ENCODE data around the gene LINGO1. TPM values are rescaled to one million over a fixed set of nuclear protein-coding genes. Genes with fewer than 3 reads are reported as not detected.

Gene LINGO1
- total and polyA plus RNA-seq, 2 donors (not counting 3 experiments of a cell fraction or from before 2014, with no cell fraction given), result 0.15 to 0.33 TPM

- no peaks in the 10 kb centered on the region for H3K27me3 ChIP-seq (ENCODE audit: control insufficient read depth in 2 of 2, insufficient read depth in 2 of 2, low read length in 2 of 2)
- DNase-seq (ENCODE audit: low read depth, low spot score) (no peak), FAIRE-seq (no peak)
- no peak overlapping the region for H3K27ac ChIP-seq (ENCODE audit: insufficient read depth, low read depth, low read length)
- intact Hi-C loops (cut with micrococcal nuclease) (no loop called here), dilution Hi-C loops (cut with MboI; ENCODE audit: extremely low pct_ligation_motif_present, low sequenced_read_pairs) (no loop called here)
- no peak overlapping the region for H3K4me2 ChIP-seq (ENCODE audit: insufficient read depth, low read length)
- H2AFZ ChIP-seq (ENCODE audit: low read depth, low read length), result no peak overlapping the region
- ChIA-PET CTCF (interaction anchor here (1.3 to 1.4 kb wide), 2 partner anchors 9 to 34 kb away, joined by 3 to 4 read pairs; partner anchors contain the start of gene LINGO1), POLR2A (no interaction called here)
- no peak overlapping the region for H3K4me3 ChIP-seq (replicated peaks in 1 of 3; ENCODE audit: insufficient read depth in 1 of 3, low read depth in 1 of 3, low read length in 3 of 3)
- H3K9me3 ChIP-seq (replicated peaks; ENCODE audit: control insufficient read depth, insufficient read depth, low read length), result no peaks in the 10 kb centered on the region
- TF ChIP-seq GATA2 (IDR thresholded peaks at IDR 0.05; ENCODE audit: insufficient read depth, insufficient read length, low read depth, low read length), result no peak
- no peak for TF ChIP-seq POLR2AphosphoS5 (IDR thresholded peaks at IDR 0.05; ENCODE audit: insufficient read depth, low read depth, low read length)
- TF ChIP-seq MAX (IDR thresholded peaks at IDR 0.05; ENCODE audit: insufficient read depth, insufficient read length), result no peak
- no peak for TF ChIP-seq EZH2 (IDR thresholded peaks at IDR 0.05; ENCODE audit: borderline replicate concordance, low read depth, low read length, severe bottlenecking)
- TF ChIP-seq FOS (IDR thresholded peaks at IDR 0.05; ENCODE audit: borderline replicate concordance, insufficient read depth, low read length), result no peak
- TF ChIP-seq JUN (IDR thresholded peaks at IDR 0.05; ENCODE audit: borderline replicate concordance, insufficient read depth, insufficient read length, low read depth), result no peak
- no peak for TF ChIP-seq CTCF (IDR thresholded peaks at IDR 0.05; ENCODE audit: extremely low read depth in 1 of 2, insufficient read depth in 1 of 2, low read depth in 1 of 2, low read length in 2 of 2)
- no peak for TF ChIP-seq MYC (IDR thresholded peaks at IDR 0.05; ENCODE audit: low read depth, low read length)
- TF ChIP-seq POLR2A (IDR thresholded peaks at IDR 0.05; ENCODE audit: low read depth, low read length), result no peak
- no peaks in the 10 kb centered on the region for H3K9me1 ChIP-seq (replicated peaks; ENCODE audit: control insufficient read depth, extremely low read depth, insufficient read depth, low read length)
- H4K20me1 ChIP-seq (replicated peaks; ENCODE audit: control insufficient read depth, extremely low read depth, insufficient read depth, low read length), result no peaks in the 10 kb centered on the region
- no TSS peak for BruUV-seq (replicated peaks)
- peaks cover 3% of the 10 kb centered on the region for H3K4me1 ChIP-seq (ENCODE audit: control insufficient read depth, extremely low read depth, insufficient read depth, low read length)
- H3K79me2 ChIP-seq (ENCODE audit: control insufficient read depth, insufficient read depth, low read length), result no peaks in the 10 kb centered on the region
- no peak overlapping the region for H3K9ac ChIP-seq (replicated peaks; ENCODE audit: extremely low read depth, insufficient read depth, low read length)
- no peaks in the 10 kb centered on the region for H3K36me3 ChIP-seq (ENCODE audit: control insufficient read depth in 2 of 2, extremely low read depth in 1 of 2, insufficient read depth in 2 of 2, low read length in 2 of 2)
Measured at GRCh38 chr15:77598644-77599043, 34.1 kb downstream of the LINGO1 start.

Measured in endothelial cell of umbilical vein (primary cell).